Spinal cord (tissue), 10 donors: Measurements from ENCODE around the gene TRMT44. TPM values are rescaled to one million over a fixed set of nuclear protein-coding genes. Genes with fewer than 3 reads are reported as not detected.

Experiments
- DNase-seq, 6 donors: peaks; one replicate each; pipeline versions ENCODE4 v3.0.0 to v3.0.0-alpha.2; 2013 to 2015; ENCODE audit warnings: low spot score in 6 of 6, low read depth in 4 of 6
- H3K27ac ChIP-seq: one replicate; pipeline ENCODE4 v1.5.1; 2013; ENCODE audit warnings: low read depth, low read length, control low read depth
- H3K27me3 ChIP-seq: one replicate; pipeline ENCODE4 v1.6.1; 2013; ENCODE audit warnings: low read length; ENCODE audit not compliant: control insufficient read depth, insufficient read depth
- H3K36me3 ChIP-seq: one replicate; pipeline ENCODE4 v1.6.1; 2013; ENCODE audit warnings: low read length; ENCODE audit not compliant: control insufficient read depth, insufficient read depth
- H3K4me1 ChIP-seq: one replicate; pipeline ENCODE4 v1.6.1; 2013; ENCODE audit warnings: low read length; ENCODE audit not compliant: control insufficient read depth, insufficient read depth
- H3K4me3 ChIP-seq: one replicate; pipeline ENCODE4 v1.5.1; 2013; ENCODE audit warnings: low read depth, low read length, control low read depth
- H3K9me3 ChIP-seq: one replicate; pipeline ENCODE4 v1.6.1; 2013; ENCODE audit warnings: low read length; ENCODE audit not compliant: control insufficient read depth, insufficient read depth
- WGBS: methylation state at CpG from one replicate; pipeline ENCODE4 v1.1.5; 2013; ENCODE audit warnings: missing lambda C conversion rate; ENCODE audit not compliant: insufficient coverage; 5-methylcytosine and 5-hydroxymethylcytosine counted together
- long read RNA-seq, 4 donors: transcript quantifications; one replicate each; lab custom pipeline, GENCODE V29; 2026
- polyA plus RNA-seq, 2 donors: library from polyadenylated mRNA; unstranded; fragments of 120-200 nt; gene quantifications; one replicate each; pipeline ENCODE4 v1.2.1, GENCODE V29; 2013; ENCODE audit not compliant: insufficient read length in 2 of 2
- total RNA-seq, 2 donors: library from RNA; depleted of rRNA in 1 of 2; stranded (reverse); fragments of 120-200 nt in 1 of 2; fragments of >200 nt in 1 of 2; gene quantifications; one replicate each; pipeline versions ENCODE4 v1.2.3 to v1.2.4, GENCODE V29; 2013 to 2014
- donor health status: healthy.

TRMT44 gene
- total RNA-seq (10 to 100 TPM; 14.1 to 23.1 TPM), polyA plus RNA-seq (10 to 100 TPM; 13.9 to 17.0 TPM)
- long read RNA-seq, donor 1, partial matches to known transcripts, result 0 of 2 reads
- long read RNA-seq, donor 1, other reads (novel, unspliced or antisense), result 0 of 2 reads
- long read RNA-seq, donor 2, result 0 reads
- long read RNA-seq, donor 3, partial matches to known transcripts, result 0 of 1 reads
- long read RNA-seq, donor 3, other reads (novel, unspliced or antisense), result 0 of 1 reads
- long read RNA-seq, donor 4, partial matches to known transcripts, result 0 of 1 reads
- long read RNA-seq, donor 4, other reads (novel, unspliced or antisense), result 0 of 1 reads

GRCh38 chr4:8440492-8441311, at the start of gene TRMT44, which contains the start of gene ACOX3:
TRMT44 (plus strand) TSS chr4:8440777; CDS start chr4:8440823, 46 bp downstream.
ACOX3 (minus strand) TSS chr4:8440723; CDS start chr4:8416521, 24,202 bp downstream.
- Histone ChIP-seq H3K9me3 (no peaks in the 10 kb centered on the region), H3K4me1 (peaks cover 24% of the 10 kb centered on the region), H3K27me3 (no peaks in the 10 kb centered on the region), H3K36me3 (peaks cover 5% of the 10 kb centered on the region), H3K4me3 (peak within 1 kb of the TSS; percentile 91), H3K27ac (peak within 1 kb of the TSS; percentile 95)
- 0% methylated on average over 60 of the region's 60 CpGs for WGBS
- DNase-seq, result peak; percentile 83 to 97 (median 90)

- no peak for DNase-seq
- Histone ChIP-seq H3K27ac (no peak overlapping the region), H3K36me3 (peaks cover 69% of the 10 kb centered on the region), H3K27me3 (no peaks in the 10 kb centered on the region), H3K4me1 (peaks cover 27% of the 10 kb centered on the region), H3K9me3 (no peaks in the 10 kb centered on the region), H3K4me3 (no peak overlapping the region)
- 20% methylated on average over 2 of the region's 7 CpGs for WGBS
Measured at GRCh38 chr4:8391071-8391470, 49.5 kb upstream of the TRMT44 start.

- no peaks in the 10 kb centered on the region for H3K27me3 ChIP-seq
- DNase-seq, result peak in 2 of 6 donors; percentile 25 to 37
- 70% methylated on average over 9 of the region's 9 CpGs for WGBS
Measured at GRCh38 chr4:8391972-8392371, 48.6 kb upstream of the TRMT44 start.

GRCh38 chr4:8392591-8393190, 47.9 kb upstream of the TRMT44 start:
- H3K4me3 ChIP-seq, result no peak overlapping the region
- H3K9me3 ChIP-seq, result no peaks in the 10 kb centered on the region
- no peak for DNase-seq
- H3K27me3 ChIP-seq, result no peaks in the 10 kb centered on the region
- H3K36me3 ChIP-seq, result peaks cover 65% of the 10 kb centered on the region
- peak overlapping the region; percentile 61 for H3K27ac ChIP-seq
- peaks cover 27% of the 10 kb centered on the region for H3K4me1 ChIP-seq
- WGBS, result 67% methylated on average over 13 of the region's 15 CpGs

More at GRCh38 chr4:8391972-8392371, 48.6 kb upstream of the TRMT44 start:
- H3K9me3 ChIP-seq, result no peaks in the 10 kb centered on the region
- peaks cover 65% of the 10 kb centered on the region for H3K36me3 ChIP-seq
- no peak overlapping the region for H3K27ac ChIP-seq
- peaks cover 27% of the 10 kb centered on the region for H3K4me1 ChIP-seq
- no peak overlapping the region for H3K4me3 ChIP-seq

- Histone ChIP-seq H3K9me3 (no peaks in the 10 kb centered on the region), H3K4me3 (no peak overlapping the region), H3K27ac (peak overlapping the region; percentile 25), H3K27me3 (no peaks in the 10 kb centered on the region), H3K36me3 (peaks cover 62% of the 10 kb centered on the region), H3K4me1 (peaks cover 27% of the 10 kb centered on the region)
- DNase-seq, result peak; percentile 39 to 83 (median 52)
- WGBS, result 26% methylated on average over 3 of the region's 8 CpGs
Measured at GRCh38 chr4:8393593-8394038, 47.0 kb upstream of the TRMT44 start.

- Histone ChIP-seq H3K9me3 (no peaks in the 10 kb centered on the region), H3K27me3 (no peaks in the 10 kb centered on the region), H3K4me3 (no peak overlapping the region), H3K27ac (peak overlapping the region; percentile 25), H3K36me3 (peaks cover 62% of the 10 kb centered on the region), H3K4me1 (peaks cover 27% of the 10 kb centered on the region)
- 9% methylated on average over 19 of the region's 19 CpGs for WGBS
- peak in 5 of 6 donors; percentile 33 to 87 (median 44) for DNase-seq
Measured at GRCh38 chr4:8394061-8394519, 46.5 kb upstream of the TRMT44 start.

- Histone ChIP-seq H3K36me3 (peaks cover 61% of the 10 kb centered on the region), H3K9me3 (no peaks in the 10 kb centered on the region), H3K27me3 (no peaks in the 10 kb centered on the region), H3K4me1 (peaks cover 27% of the 10 kb centered on the region), H3K27ac (peak overlapping the region; percentile 25), H3K4me3 (no peak overlapping the region)
- 47% methylated on average over 12 of the region's 12 CpGs for WGBS
- peak in 2 of 6 donors; percentile 49 to 58 for DNase-seq
Measured at GRCh38 chr4:8394806-8395205, 45.8 kb upstream of the TRMT44 start.

GRCh38 chr4:8395504-8396296, 44.9 kb upstream of the TRMT44 start:
- DNase-seq, result no peak
- H3K4me3 ChIP-seq, result no peak overlapping the region
- no peaks in the 10 kb centered on the region for H3K27me3 ChIP-seq
- H3K9me3 ChIP-seq, result no peaks in the 10 kb centered on the region
- H3K4me1 ChIP-seq, result peaks cover 27% of the 10 kb centered on the region
- H3K27ac ChIP-seq, result no peak overlapping the region
- H3K36me3 ChIP-seq, result peaks cover 57% of the 10 kb centered on the region
- 87% methylated on average over 10 of the region's 12 CpGs for WGBS
